ENCODE data around the gene CDK15. TPM values are rescaled to one million over a fixed set of nuclear protein-coding genes. Genes with fewer than 3 reads are reported as not detected.

CDK15 gene
- total RNA-seq, 1 donor from 2014 or later, result not detected

- no peak for DNase-seq (ENCODE audit: low spot score)
- no peak overlapping the region for H3K4me3 Mint-ChIP-seq (ENCODE audit: unreplicated experiment)
- H3K4me1 Mint-ChIP-seq (ENCODE audit: unreplicated experiment), result peaks cover 16% of the 10 kb centered on the region
- H3K36me3 Mint-ChIP-seq (ENCODE audit: low read depth, unreplicated experiment), result no peaks in the 10 kb centered on the region
- H3K9me3 Mint-ChIP-seq (ENCODE audit: unreplicated experiment), result no peaks in the 10 kb centered on the region
- no peak for TF ChIP-seq CTCF (IDR thresholded peaks at IDR 0.05; ENCODE audit: unreplicated experiment)
- H3K27ac Mint-ChIP-seq (ENCODE audit: unreplicated experiment), result no peak overlapping the region
- peaks cover 1% of the 10 kb centered on the region for H3K27me3 Mint-ChIP-seq (ENCODE audit: unreplicated experiment)
These were observed 27.4 kb downstream of the CDK15 start for GRCh38 chr2:201833781-201834180.

- no peaks in the 10 kb centered on the region for H3K27me3 Mint-ChIP-seq (ENCODE audit: unreplicated experiment)
- H3K4me1 Mint-ChIP-seq (ENCODE audit: unreplicated experiment), result peaks cover 16% of the 10 kb centered on the region
- H3K27ac Mint-ChIP-seq (ENCODE audit: unreplicated experiment), result no peak overlapping the region
These were observed 28.7 kb downstream of the CDK15 start for GRCh38 chr2:201835066-201835465.

GRCh38 chr2:201837391-201837790 lies 31.1 kb downstream of the CDK15 start:
- no peak for DNase-seq (ENCODE audit: low spot score)
- Mint-ChIP-seq H3K4me3 (ENCODE audit: unreplicated experiment) (no peak overlapping the region), H3K4me1 (ENCODE audit: unreplicated experiment) (no peaks in the 10 kb centered on the region), H3K36me3 (ENCODE audit: low read depth, unreplicated experiment) (no peaks in the 10 kb centered on the region), H3K27me3 (ENCODE audit: unreplicated experiment) (no peaks in the 10 kb centered on the region), H3K27ac (ENCODE audit: unreplicated experiment) (no peak overlapping the region), H3K9me3 (ENCODE audit: unreplicated experiment) (no peaks in the 10 kb centered on the region)
- no peak for TF ChIP-seq CTCF (IDR thresholded peaks at IDR 0.05; ENCODE audit: unreplicated experiment)

More at GRCh38 chr2:201835066-201835465, 28.7 kb downstream of the CDK15 start:
- no peaks in the 10 kb centered on the region for H3K36me3 Mint-ChIP-seq (ENCODE audit: low read depth, unreplicated experiment)
- no peak for DNase-seq (ENCODE audit: low spot score)
- H3K4me3 Mint-ChIP-seq (ENCODE audit: unreplicated experiment), result no peak overlapping the region
- H3K9me3 Mint-ChIP-seq (ENCODE audit: unreplicated experiment), result no peaks in the 10 kb centered on the region
- TF ChIP-seq CTCF (IDR thresholded peaks at IDR 0.05; ENCODE audit: unreplicated experiment), result no peak

- Mint-ChIP-seq H3K4me1 (ENCODE audit: unreplicated experiment) (no peaks in the 10 kb centered on the region), H3K27me3 (ENCODE audit: unreplicated experiment) (no peaks in the 10 kb centered on the region), H3K36me3 (ENCODE audit: low read depth, unreplicated experiment) (no peaks in the 10 kb centered on the region), H3K9me3 (ENCODE audit: unreplicated experiment) (no peaks in the 10 kb centered on the region), H3K4me3 (ENCODE audit: unreplicated experiment) (no peak overlapping the region), H3K27ac (ENCODE audit: unreplicated experiment) (no peak overlapping the region)
- no peak for DNase-seq (ENCODE audit: low spot score)
- TF ChIP-seq CTCF (IDR thresholded peaks at IDR 0.05; ENCODE audit: unreplicated experiment), result no peak
These were observed 31.6 kb downstream of the CDK15 start for GRCh38 chr2:201837824-201838431.

- DNase-seq (ENCODE audit: low spot score), result no peak
- Mint-ChIP-seq H3K36me3 (ENCODE audit: low read depth, unreplicated experiment) (no peaks in the 10 kb centered on the region), H3K4me1 (ENCODE audit: unreplicated experiment) (no peaks in the 10 kb centered on the region), H3K9me3 (ENCODE audit: unreplicated experiment) (no peaks in the 10 kb centered on the region), H3K4me3 (ENCODE audit: unreplicated experiment) (no peak overlapping the region), H3K27ac (ENCODE audit: unreplicated experiment) (no peak overlapping the region), H3K27me3 (ENCODE audit: unreplicated experiment) (no peaks in the 10 kb centered on the region)
- no peak for TF ChIP-seq CTCF (IDR thresholded peaks at IDR 0.05; ENCODE audit: unreplicated experiment)
These were observed 33.4 kb downstream of the CDK15 start for GRCh38 chr2:201839727-201840126.
